ENCODE measurements around the gene TNFRSF9. TPM values are rescaled to one million over a fixed set of nuclear protein-coding genes. Genes with fewer than 3 reads are reported as not detected.

Gene TNFRSF9
- total RNA-seq, 1 donor from 2014 or later: 4.8 TPM

DNA sequence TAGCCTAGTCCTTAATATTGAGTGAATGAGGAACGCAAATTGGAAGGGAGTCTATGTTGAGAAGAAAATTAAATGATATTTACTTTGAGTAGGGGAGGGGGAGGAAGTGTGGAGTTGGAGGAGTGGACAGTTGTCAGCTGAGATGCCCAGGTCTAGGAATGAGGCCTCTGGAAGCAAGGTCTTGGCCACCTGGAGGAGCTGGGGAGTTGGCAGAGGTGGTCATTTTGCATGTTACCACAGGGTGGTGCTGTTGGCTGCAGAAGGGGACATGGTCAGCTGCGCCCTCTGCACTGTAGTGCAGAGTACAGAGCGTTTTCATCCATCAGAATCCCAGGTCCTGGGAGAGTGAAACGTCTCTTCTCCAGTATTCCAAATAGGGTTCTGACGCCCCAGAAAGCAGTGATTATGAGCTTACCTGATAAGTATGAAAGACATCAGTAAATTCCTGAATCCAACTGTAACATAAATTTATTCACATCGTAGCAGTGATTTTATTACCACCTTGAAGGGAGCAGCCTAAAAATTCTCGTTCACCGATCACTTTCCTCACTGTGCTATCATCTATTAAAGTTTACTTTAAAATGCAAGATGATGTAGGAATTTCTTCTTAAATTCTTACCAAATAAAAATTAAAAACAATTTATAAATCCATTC lies 34.7 kb upstream of the TNFRSF9 start:
- Mint-ChIP-seq H3K4me1 (ENCODE audit: unreplicated experiment) (no peaks in the 10 kb centered on the region), H3K27me3 (ENCODE audit: unreplicated experiment) (no peaks in the 10 kb centered on the region), H3K27ac (ENCODE audit: unreplicated experiment) (no peak overlapping the region), H3K36me3 (ENCODE audit: low read depth, unreplicated experiment) (peaks cover 17% of the 10 kb centered on the region), H3K4me3 (ENCODE audit: unreplicated experiment) (no peak overlapping the region), H3K9me3 (ENCODE audit: unreplicated experiment) (no peaks in the 10 kb centered on the region)
- peak; percentile 85 for DNase-seq (ENCODE audit: low spot score)
- TF ChIP-seq, protein P1, sequence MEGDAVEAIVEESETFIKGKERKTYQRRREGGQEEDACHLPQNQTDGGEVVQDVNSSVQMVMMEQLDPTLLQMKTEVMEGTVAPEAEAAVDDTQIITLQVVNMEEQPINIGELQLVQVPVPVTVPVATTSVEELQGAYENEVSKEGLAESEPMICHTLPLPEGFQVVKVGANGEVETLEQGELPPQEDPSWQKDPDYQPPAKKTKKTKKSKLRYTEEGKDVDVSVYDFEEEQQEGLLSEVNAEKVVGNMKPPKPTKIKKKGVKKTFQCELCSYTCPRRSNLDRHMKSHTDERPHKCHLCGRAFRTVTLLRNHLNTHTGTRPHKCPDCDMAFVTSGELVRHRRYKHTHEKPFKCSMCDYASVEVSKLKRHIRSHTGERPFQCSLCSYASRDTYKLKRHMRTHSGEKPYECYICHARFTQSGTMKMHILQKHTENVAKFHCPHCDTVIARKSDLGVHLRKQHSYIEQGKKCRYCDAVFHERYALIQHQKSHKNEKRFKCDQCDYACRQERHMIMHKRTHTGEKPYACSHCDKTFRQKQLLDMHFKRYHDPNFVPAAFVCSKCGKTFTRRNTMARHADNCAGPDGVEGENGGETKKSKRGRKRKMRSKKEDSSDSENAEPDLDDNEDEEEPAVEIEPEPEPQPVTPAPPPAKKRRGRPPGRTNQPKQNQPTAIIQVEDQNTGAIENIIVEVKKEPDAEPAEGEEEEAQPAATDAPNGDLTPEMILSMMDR (IDR thresholded peaks at IDR 0.05; ENCODE audit: unreplicated experiment): peak; percentile 88

DNA sequence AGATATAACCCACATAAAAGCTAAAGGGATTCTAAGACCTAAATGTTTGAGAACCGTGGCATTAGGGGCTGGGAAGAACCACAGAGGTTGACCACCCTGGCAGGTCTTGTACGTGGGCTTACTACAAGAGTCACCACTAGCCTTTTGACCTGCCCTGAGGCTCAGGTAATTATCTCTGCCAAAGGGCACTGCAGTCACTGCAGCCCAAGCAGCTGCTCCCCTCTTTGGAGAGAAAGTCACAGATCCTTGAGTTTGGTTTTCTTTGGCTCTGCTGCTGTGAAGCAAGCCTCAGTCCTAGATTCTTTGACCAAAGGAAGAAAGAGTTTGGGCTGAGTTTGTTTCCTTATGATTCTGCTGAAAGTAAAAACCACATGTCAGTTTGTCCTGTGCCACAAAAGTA lies 32.4 kb upstream of the TNFRSF9 start:
- TF ChIP-seq, protein P1 (IDR thresholded peaks at IDR 0.05; ENCODE audit: unreplicated experiment): no peak
- Mint-ChIP-seq H3K27ac (ENCODE audit: unreplicated experiment) (no peak overlapping the region), H3K4me1 (ENCODE audit: unreplicated experiment) (no peaks in the 10 kb centered on the region), H3K36me3 (ENCODE audit: low read depth, unreplicated experiment) (peaks cover 21% of the 10 kb centered on the region), H3K27me3 (ENCODE audit: unreplicated experiment) (no peaks in the 10 kb centered on the region), H3K9me3 (ENCODE audit: unreplicated experiment) (no peaks in the 10 kb centered on the region), H3K4me3 (ENCODE audit: unreplicated experiment) (no peak overlapping the region)
- no peak for DNase-seq (ENCODE audit: low spot score)

DNA sequence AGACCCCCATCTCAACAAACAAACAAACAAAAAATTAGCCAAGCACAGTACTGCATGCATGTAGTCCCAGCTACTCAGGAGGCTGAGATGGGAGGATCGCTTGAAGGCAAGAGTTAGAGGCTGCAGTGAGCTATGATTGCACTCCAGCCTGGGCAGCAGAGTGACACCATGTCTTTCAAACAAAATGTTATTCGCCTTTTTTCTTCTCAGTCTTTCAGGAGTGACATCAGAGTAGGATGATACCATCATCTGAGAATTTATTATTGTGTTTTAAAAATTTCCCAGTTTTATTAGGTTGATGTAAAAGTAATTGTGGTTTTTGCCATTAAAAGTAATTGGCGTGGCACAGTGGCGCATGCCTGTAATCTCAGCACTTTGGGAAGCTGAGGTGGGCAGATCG lies 31.6 kb upstream of the TNFRSF9 start:
- DNase-seq (ENCODE audit: low spot score): no peak
- Mint-ChIP-seq H3K36me3 (ENCODE audit: low read depth, unreplicated experiment) (peaks cover 21% of the 10 kb centered on the region), H3K4me3 (ENCODE audit: unreplicated experiment) (no peak overlapping the region)

DNA sequence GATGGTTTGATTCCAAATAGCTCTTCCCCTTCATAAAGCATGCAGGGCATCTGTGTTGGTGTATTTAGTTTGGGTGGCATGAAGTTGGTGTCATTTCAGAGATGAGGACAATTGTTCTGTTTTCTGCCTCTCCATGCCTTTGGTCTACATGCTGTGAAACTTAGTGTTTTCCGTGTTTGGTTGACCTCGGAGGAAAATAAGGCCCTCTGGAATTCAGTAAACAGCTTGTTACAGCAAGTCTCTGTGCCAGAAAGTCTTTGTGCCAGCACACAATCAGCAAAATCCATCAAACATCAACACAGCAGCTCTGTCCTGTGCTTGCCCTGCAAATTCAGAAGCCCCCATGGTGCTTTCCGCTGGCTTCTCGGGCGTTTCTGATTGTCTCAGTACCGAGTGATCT lies 30.4 kb upstream of the TNFRSF9 start:
- H3K4me3 Mint-ChIP-seq (ENCODE audit: unreplicated experiment): no peak overlapping the region
- no peak overlapping the region for H3K27ac Mint-ChIP-seq (ENCODE audit: unreplicated experiment)
- H3K9me3 Mint-ChIP-seq (ENCODE audit: unreplicated experiment): no peaks in the 10 kb centered on the region
- TF ChIP-seq, protein P1 (IDR thresholded peaks at IDR 0.05; ENCODE audit: unreplicated experiment): no peak
- no peaks in the 10 kb centered on the region for H3K27me3 Mint-ChIP-seq (ENCODE audit: unreplicated experiment)
- no peak for DNase-seq (ENCODE audit: low spot score)
- H3K4me1 Mint-ChIP-seq (ENCODE audit: unreplicated experiment): no peaks in the 10 kb centered on the region
- peaks cover 21% of the 10 kb centered on the region for H3K36me3 Mint-ChIP-seq (ENCODE audit: low read depth, unreplicated experiment)

More for the DNA sequence above, 31.6 kb upstream of the TNFRSF9 start:
- H3K27ac Mint-ChIP-seq (ENCODE audit: unreplicated experiment): no peak overlapping the region
- no peaks in the 10 kb centered on the region for H3K4me1 Mint-ChIP-seq (ENCODE audit: unreplicated experiment)
- H3K27me3 Mint-ChIP-seq (ENCODE audit: unreplicated experiment): no peaks in the 10 kb centered on the region
- no peaks in the 10 kb centered on the region for H3K9me3 Mint-ChIP-seq (ENCODE audit: unreplicated experiment)
- TF ChIP-seq, protein P1 (IDR thresholded peaks at IDR 0.05; ENCODE audit: unreplicated experiment): no peak

DNA sequence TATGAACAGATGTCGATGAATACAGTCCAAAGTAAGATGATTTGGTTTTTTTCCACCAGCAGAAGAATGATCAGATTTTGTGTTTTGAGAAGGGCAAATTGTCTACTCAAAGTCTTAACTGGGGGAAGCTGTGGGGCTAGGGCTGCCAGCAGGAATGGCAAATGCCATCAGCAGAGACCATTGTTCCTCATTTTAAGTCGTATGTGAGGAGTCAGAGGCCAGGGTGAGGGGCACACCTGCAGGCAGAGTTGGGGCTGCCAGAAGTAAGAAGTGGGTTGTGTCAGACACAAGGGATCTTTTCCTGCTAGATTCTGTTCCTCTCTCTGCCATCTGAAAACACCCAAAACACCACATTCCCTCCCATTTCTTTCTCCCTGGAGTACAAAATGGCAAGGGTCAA lies 29.6 kb upstream of the TNFRSF9 start:
- H3K27me3 Mint-ChIP-seq (ENCODE audit: unreplicated experiment): no peaks in the 10 kb centered on the region
- TF ChIP-seq, protein P1 (IDR thresholded peaks at IDR 0.05; ENCODE audit: unreplicated experiment): no peak
- peaks cover 21% of the 10 kb centered on the region for H3K36me3 Mint-ChIP-seq (ENCODE audit: low read depth, unreplicated experiment)
- no peaks in the 10 kb centered on the region for H3K4me1 Mint-ChIP-seq (ENCODE audit: unreplicated experiment)
- H3K27ac Mint-ChIP-seq (ENCODE audit: unreplicated experiment): no peak overlapping the region
- no peak for DNase-seq (ENCODE audit: low spot score)
- no peaks in the 10 kb centered on the region for H3K9me3 Mint-ChIP-seq (ENCODE audit: unreplicated experiment)
- H3K4me3 Mint-ChIP-seq (ENCODE audit: unreplicated experiment): no peak overlapping the region
